BE2C (cell line): ENCODE results near the gene APOL5.
"Not testable (repeated sequence)": the region's sequence is repeated elsewhere in the genome, so short reads cannot be mapped to it uniquely, and the experiment has no call there.

Experiments used
- DNase-seq: peaks from one replicate; pipeline ENCODE4 v3.0.0-alpha.2; 2020
- H3K27me3 ChIP-seq: fragments of 250-450 bp; sonication (Bioruptor Pico); 2 replicates; pipeline ENCODE4 v1.5.1; 2020; ENCODE audit warnings: mild to moderate bottlenecking
- H3K36me3 ChIP-seq: fragments of 250-450 bp; sonication (Bioruptor Pico); 2 replicates; pipeline ENCODE4 v1.5.1; 2020; ENCODE audit warnings: mild to moderate bottlenecking
- H3K4me1 ChIP-seq: fragments of 250-450 bp; sonication (Bioruptor Pico); 2 replicates; pipeline ENCODE4 v1.5.1; 2020
- H3K4me3 ChIP-seq: 2 replicates; pipeline ENCODE4 v1.5.1; 2011; ENCODE audit warnings: low read depth, low read length
- H3K9me3 ChIP-seq: fragments of 250-450 bp; sonication (Bioruptor Pico); 2 replicates; pipeline ENCODE4 v1.5.1; 2020
- CTCF ChIP-seq: IDR thresholded peaks from 2 replicates; pipeline ENCODE4 v1.5.1; 2012; ENCODE audit warnings: mild to moderate bottlenecking, low read depth, low read length

The APOL5 gene

GRCh38 chr22:35687461-35687860 is 30.2 kb upstream of the APOL5 start:
- no peak for TF ChIP-seq CTCF
- no peak overlapping the region for H3K4me3 ChIP-seq
- 0 out of 2 replicates have a peak, but pooled peaks cover 2% of the 10 kb centered on the region for H3K27me3 ChIP-seq
- no peak for DNase-seq
- H3K4me1 ChIP-seq, result no peaks in the 10 kb centered on the region
- no peaks in the 10 kb centered on the region for H3K36me3 ChIP-seq
- no peaks in the 10 kb centered on the region for H3K9me3 ChIP-seq

DNA sequence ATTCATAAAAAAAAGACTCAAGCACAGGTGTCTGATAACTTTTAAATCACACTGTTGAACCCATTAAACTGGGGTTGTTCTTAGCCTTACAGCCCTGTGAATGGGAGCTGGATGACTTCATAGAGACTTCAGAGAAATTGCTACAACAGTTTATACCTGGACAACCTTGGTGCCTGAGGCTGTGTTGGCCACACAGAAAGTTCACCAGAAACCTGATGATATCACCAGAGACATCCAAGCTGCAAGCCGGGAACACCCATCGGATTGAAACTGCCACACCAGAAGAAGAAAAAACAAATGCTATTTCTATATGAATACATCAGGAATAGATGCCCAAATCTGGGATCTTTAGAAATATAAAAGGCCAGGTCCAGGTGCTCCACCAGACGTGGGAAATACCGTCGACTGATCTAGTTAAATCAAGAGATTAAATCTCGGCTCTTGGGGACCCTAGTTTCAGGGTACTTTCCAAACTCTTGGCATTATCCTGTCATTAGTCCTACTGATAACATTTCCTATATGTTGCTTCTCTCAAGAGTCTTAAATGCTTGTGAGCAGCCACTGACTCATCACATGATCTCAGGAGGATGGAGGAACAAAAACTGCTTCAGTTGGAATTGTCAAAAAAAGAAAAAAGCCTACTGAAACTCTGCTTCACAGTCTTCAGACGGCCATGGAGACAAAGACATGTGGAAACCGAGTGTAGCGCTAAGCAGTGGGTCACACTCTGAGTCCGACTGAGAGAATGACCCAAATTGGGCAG is 28.6 kb upstream of the APOL5 start:
- TF ChIP-seq CTCF, result no peak

DNA sequence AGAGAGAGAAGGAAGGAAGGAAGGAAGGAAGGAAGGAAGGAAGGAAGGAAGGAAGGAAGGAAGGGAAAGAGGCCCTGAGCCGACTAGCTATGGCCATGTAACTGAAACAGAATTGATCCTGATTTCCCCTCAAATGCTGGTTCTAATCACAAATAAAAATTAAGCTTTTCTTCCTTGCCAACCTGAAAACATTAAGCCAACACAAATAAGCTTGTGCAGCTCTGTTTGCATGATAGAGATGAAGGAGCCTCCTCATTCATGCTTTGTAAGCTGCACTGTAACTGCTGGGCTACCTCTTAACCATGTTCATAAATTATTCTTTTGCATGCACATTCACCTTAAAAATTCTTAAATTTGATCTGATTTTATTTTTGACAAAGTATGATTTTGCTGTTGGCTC is 27.7 kb upstream of the APOL5 start:
- no peak overlapping the region for H3K4me3 ChIP-seq
- no peak for TF ChIP-seq CTCF
- no peaks in the 10 kb centered on the region for H3K4me1 ChIP-seq
- 0 out of 2 replicates have a peak, but pooled peaks cover 2% of the 10 kb centered on the region for H3K27me3 ChIP-seq
- no peaks in the 10 kb centered on the region for H3K36me3 ChIP-seq
- DNase-seq, result no peak
- no peaks in the 10 kb centered on the region for H3K9me3 ChIP-seq

More for the DNA sequence above, 28.6 kb upstream of the APOL5 start:
- Histone ChIP-seq H3K36me3 (no peaks in the 10 kb centered on the region), H3K4me1 (no peaks in the 10 kb centered on the region), H3K27me3 (0 out of 2 replicates have a peak, but pooled peaks cover 2% of the 10 kb centered on the region), H3K9me3 (no peaks in the 10 kb centered on the region), H3K4me3 (no peak overlapping the region)
- DNase-seq, result no peak

DNA sequence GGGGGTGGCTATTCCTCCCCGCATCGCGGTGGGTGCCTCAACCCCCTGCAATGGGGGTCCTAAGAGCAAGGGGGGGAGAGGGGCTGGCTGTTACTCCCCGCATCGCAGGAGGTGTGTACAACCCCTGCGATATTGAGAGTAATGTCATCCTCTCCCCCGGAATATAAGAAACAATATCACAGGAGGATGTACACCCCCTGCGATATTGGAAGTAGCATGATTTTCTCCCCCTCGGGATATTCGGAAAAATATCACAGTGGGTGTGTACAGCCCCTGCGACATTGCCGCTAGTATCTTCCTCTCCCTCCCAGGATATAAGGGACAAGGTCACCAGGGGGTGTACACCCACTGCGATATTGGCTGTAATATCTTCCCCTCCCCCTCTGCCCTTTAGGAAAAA is 22.5 kb upstream of the APOL5 start:
- Histone ChIP-seq H3K9me3 (no peaks in the 10 kb centered on the region), H3K36me3 (no peaks in the 10 kb centered on the region), H3K4me3 (no peak overlapping the region), H3K4me1 (no peaks in the 10 kb centered on the region), H3K27me3 (no peaks in the 10 kb centered on the region)
- no peak for TF ChIP-seq CTCF
- no peak for DNase-seq

DNA sequence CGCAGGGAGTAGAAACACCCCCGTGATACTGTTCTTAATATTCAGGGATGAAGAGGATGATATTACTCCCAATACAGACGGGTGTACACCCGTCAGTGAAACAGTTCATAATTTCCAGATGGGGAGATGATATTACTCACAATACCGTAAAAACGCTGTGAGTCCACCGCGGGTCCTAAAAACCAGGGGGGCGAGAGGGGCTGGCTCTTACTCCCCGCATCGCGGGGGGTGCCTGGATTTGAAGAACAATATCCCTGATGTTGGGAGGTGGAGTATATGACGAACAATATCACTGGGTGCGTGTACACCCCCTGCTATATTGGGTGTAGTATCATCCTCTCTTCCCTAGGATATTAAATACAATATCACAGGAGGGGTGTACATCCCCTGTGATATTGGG is 20.5 kb upstream of the APOL5 start:
- Histone ChIP-seq H3K27me3 (no peaks in the 10 kb centered on the region), H3K9me3 (no peaks in the 10 kb centered on the region), H3K4me3 (no peak overlapping the region), H3K36me3 (no peaks in the 10 kb centered on the region), H3K4me1 (no peaks in the 10 kb centered on the region)
- no peak for TF ChIP-seq CTCF
- no peak for DNase-seq

- not testable (repeated sequence) for H3K36me3 ChIP-seq, H3K4me3 ChIP-seq, H3K27me3 ChIP-seq, H3K4me1 ChIP-seq, H3K9me3 ChIP-seq, DNase-seq
Measured at GRCh38 chr22:35699852-35700251, 17.8 kb upstream of the APOL5 start.
